CD4-positive, CD25-positive, alpha-beta regulatory T cell (primary cell): Measurements from ENCODE around the gene DNAH2. TPM values are rescaled to one million over a fixed set of nuclear protein-coding genes. Genes with fewer than 3 reads are reported as not detected.

ENCODE experiments used
- ATAC-seq, 2 donors: fragments of 150-1000 bp; cut with Tn5 transposase; one replicate each; pipeline ENCODE4 v1.10.0; 2021; ENCODE audit warnings: low read depth in 2 of 2, moderate number of reproducible peaks in 2 of 2, moderate library complexity in 1 of 2
- DNase-seq, 3 donors: peaks; one replicate each; pipeline versions ENCODE4 v3.0.0 to v3.0.0-alpha.2; 2012 to 2022; ENCODE audit warnings: mixed read lengths in 1 of 3
- H3K27ac ChIP-seq: one replicate; pipeline ENCODE4 v1.7.0; 2013; ENCODE audit warnings: mild to moderate bottlenecking, low read length; ENCODE audit not compliant: insufficient read depth, poor library complexity, severe bottlenecking
- H3K27me3 ChIP-seq: one replicate; pipeline ENCODE4 v1.7.0; 2013; ENCODE audit warnings: low read length; ENCODE audit not compliant: control insufficient read depth, insufficient read depth
- H3K36me3 ChIP-seq: one replicate; pipeline ENCODE4 v1.7.0; 2013; ENCODE audit warnings: mild to moderate bottlenecking, low read length, moderate library complexity; ENCODE audit not compliant: control insufficient read depth, insufficient read depth
- H3K4me1 ChIP-seq: 2 replicates; pipeline ENCODE4 v1.7.0; 2013; ENCODE audit warnings: mild to moderate bottlenecking, low read length; ENCODE audit not compliant: insufficient read depth, control insufficient read depth, poor library complexity, severe bottlenecking
- H3K4me3 ChIP-seq: one replicate; pipeline ENCODE4 v1.7.0; 2013; ENCODE audit warnings: low read depth, mild to moderate bottlenecking, low read length, moderate library complexity
- H3K9me3 ChIP-seq, 2 experiments: 1 replicate in 1 of 2; 2 replicates in 1 of 2; pipeline ENCODE4 v1.7.0; 2013; ENCODE audit warnings: low read length in 2 of 2, mild to moderate bottlenecking in 1 of 2, moderate library complexity in 1 of 2; ENCODE audit not compliant: control insufficient read depth in 2 of 2
- H3K27ac Mint-ChIP-seq, 3 donors: one replicate each; pipeline ENCODE4 v1.8.0; 2020 to 2022; ENCODE audit warnings: mild to moderate bottlenecking in 3 of 3, mixed read lengths in 3 of 3, moderate library complexity in 2 of 3
- H3K27me3 Mint-ChIP-seq: one replicate; pipeline ENCODE4 v1.8.0; 2022; ENCODE audit warnings: mild to moderate bottlenecking, mixed read lengths
- H3K36me3 Mint-ChIP-seq: one replicate; pipeline ENCODE4 v1.8.0; 2020; ENCODE audit warnings: mixed read lengths
- H3K4me1 Mint-ChIP-seq, 4 donors: one replicate each; pipeline ENCODE4 v1.8.0; 2020 to 2022; ENCODE audit warnings: mixed read lengths in 4 of 4, mild to moderate bottlenecking in 1 of 4
- H3K4me3 Mint-ChIP-seq, 4 donors: one replicate each; pipeline ENCODE4 v1.8.0; 2020 to 2022; ENCODE audit warnings: mild to moderate bottlenecking in 4 of 4, mixed read lengths in 4 of 4, moderate library complexity in 3 of 4
- H3K9me3 Mint-ChIP-seq, 7 donors: one replicate each; pipeline ENCODE4 v1.8.0; 2020 to 2022; ENCODE audit warnings: mixed read lengths in 7 of 7, mild to moderate bottlenecking in 3 of 7, moderate library complexity in 2 of 7
- polyA plus RNA-seq, 4 donors: library from polyadenylated mRNA; unstranded; fragments of 300-500 nt; fragmentation: Illumina TruSeq; gene quantifications; one replicate each; pipeline ENCODE4 v1.2.3, GENCODE V29; 2021
- total RNA-seq: library from RNA; stranded (reverse); gene quantifications from one replicate; pipeline ENCODE4 v1.2.3, GENCODE V29; 2022

The DNAH2 gene
- total and polyA plus RNA-seq, 5 donors from 2014 or later: not detected

- H3K27ac Mint-ChIP-seq: peak overlapping the region; percentile 99 to 100 (median 99)
- no peaks in the 10 kb centered on the region for H3K9me3 Mint-ChIP-seq
- H3K27ac ChIP-seq: peak overlapping the region; percentile 96
- peak overlapping the region; percentile 98 for H3K4me3 ChIP-seq
- peaks cover 7% of the 10 kb centered on the region for H3K36me3 Mint-ChIP-seq
- H3K4me3 Mint-ChIP-seq: peak overlapping the region; percentile 96 to 99 (median 97)
- DNase-seq: peak; percentile 86 to 96 (median 94)
- peaks cover 7% of the 10 kb centered on the region for H3K27me3 Mint-ChIP-seq
- peak; percentile 64 to 65 for ATAC-seq
- no peaks in the 10 kb centered on the region for H3K36me3 ChIP-seq
- peaks cover 35% of the 10 kb centered on the region for H3K4me1 ChIP-seq
- no peaks in the 10 kb centered on the region for H3K27me3 ChIP-seq
- peaks cover 9 to 62% (median 33%) of the 10 kb centered on the region in 4 donors for H3K4me1 Mint-ChIP-seq
- H3K9me3 ChIP-seq: no peaks in the 10 kb centered on the region
These were observed 31.9 kb upstream of the DNAH2 start for GRCh38 chr17:7685533-7686221.

DNA sequence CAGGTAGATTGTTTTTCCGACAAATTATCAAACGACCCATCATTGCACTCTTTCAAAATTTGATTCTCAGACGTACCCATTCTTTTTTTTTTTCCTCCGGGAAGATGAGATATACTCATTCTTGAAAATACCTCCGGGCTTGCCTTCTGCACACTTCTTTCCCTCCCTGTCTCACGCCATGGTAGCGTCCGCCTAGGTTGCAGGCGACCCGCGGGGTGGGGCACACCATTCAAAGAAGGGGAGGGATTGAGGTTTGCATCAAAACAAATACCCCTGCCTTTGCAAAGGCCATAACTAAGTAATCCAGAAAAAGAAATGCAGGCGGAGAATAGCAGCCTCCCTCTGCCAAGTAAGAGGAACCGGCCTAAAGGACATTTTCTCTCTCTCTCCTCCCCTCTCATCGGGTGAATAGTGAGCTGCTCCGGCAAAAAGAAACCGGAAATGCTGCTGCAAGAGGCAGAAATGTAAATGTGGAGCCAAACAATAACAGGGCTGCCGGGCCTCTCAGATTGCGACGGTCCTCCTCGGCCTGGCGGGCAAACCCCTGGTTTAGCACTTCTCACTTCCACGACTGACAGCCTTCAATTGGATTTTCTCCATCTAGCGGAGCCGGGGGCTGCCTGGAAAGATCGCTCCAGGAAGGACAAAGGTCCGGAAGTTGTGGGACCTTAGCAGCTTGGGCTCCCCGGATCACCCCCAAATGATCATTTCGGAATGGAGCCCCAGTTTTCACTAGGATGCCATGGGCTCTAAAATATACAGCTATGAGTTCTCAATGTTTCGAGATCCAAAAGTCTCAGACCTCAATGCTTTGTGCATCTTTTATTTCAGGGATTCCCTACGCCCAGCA lies 31.1 kb upstream of the DNAH2 start:
- Mint-ChIP-seq H3K4me3 (peak overlapping the region; percentile 96 to 99 (median 97)), H3K27me3 (peaks cover 7% of the 10 kb centered on the region), H3K27ac (peak overlapping the region; percentile 99 to 100 (median 99)), H3K4me1 (peaks cover 9 to 62% (median 33%) of the 10 kb centered on the region in 4 donors), H3K9me3 (no peaks in the 10 kb centered on the region), H3K36me3 (peaks cover 7% of the 10 kb centered on the region)
- Histone ChIP-seq H3K4me3 (peak overlapping the region; percentile 98), H3K9me3 (no peaks in the 10 kb centered on the region), H3K4me1 (peaks cover 35% of the 10 kb centered on the region), H3K27me3 (no peaks in the 10 kb centered on the region), H3K27ac (peak overlapping the region; percentile 96), H3K36me3 (no peaks in the 10 kb centered on the region)
- ATAC-seq (peak; percentile 44 to 45), DNase-seq (peak; percentile 72 to 94 (median 94))

GRCh38 chr17:7687072-7687907 lies 30.3 kb upstream of the DNAH2 start, which contains the start of gene TP53:
TP53 (minus strand) TSS chr17:7687490; CDS start chr17:7676594, 10,896 bp downstream.
- Mint-ChIP-seq H3K4me1 (peaks cover 9 to 61% (median 33%) of the 10 kb centered on the region in 4 donors), H3K36me3 (peaks cover 7% of the 10 kb centered on the region), H3K9me3 (no peaks in the 10 kb centered on the region), H3K27me3 (peaks cover 7% of the 10 kb centered on the region), H3K27ac (peak within 1 kb of the TSS; percentile 99 to 100 (median 99)), H3K4me3 (peak within 1 kb of the TSS; percentile 96 to 99 (median 97))
- DNase-seq (peak; percentile 86 to 96 (median 90)), ATAC-seq (peak; percentile 48 to 54)
- H3K27ac ChIP-seq: peak within 1 kb of the TSS; percentile 96
- H3K4me3 ChIP-seq: peak within 1 kb of the TSS; percentile 98
- no peaks in the 10 kb centered on the region for H3K36me3 ChIP-seq
- no peaks in the 10 kb centered on the region for H3K9me3 ChIP-seq
- H3K27me3 ChIP-seq: no peaks in the 10 kb centered on the region
- H3K4me1 ChIP-seq: peaks cover 35% of the 10 kb centered on the region

DNA sequence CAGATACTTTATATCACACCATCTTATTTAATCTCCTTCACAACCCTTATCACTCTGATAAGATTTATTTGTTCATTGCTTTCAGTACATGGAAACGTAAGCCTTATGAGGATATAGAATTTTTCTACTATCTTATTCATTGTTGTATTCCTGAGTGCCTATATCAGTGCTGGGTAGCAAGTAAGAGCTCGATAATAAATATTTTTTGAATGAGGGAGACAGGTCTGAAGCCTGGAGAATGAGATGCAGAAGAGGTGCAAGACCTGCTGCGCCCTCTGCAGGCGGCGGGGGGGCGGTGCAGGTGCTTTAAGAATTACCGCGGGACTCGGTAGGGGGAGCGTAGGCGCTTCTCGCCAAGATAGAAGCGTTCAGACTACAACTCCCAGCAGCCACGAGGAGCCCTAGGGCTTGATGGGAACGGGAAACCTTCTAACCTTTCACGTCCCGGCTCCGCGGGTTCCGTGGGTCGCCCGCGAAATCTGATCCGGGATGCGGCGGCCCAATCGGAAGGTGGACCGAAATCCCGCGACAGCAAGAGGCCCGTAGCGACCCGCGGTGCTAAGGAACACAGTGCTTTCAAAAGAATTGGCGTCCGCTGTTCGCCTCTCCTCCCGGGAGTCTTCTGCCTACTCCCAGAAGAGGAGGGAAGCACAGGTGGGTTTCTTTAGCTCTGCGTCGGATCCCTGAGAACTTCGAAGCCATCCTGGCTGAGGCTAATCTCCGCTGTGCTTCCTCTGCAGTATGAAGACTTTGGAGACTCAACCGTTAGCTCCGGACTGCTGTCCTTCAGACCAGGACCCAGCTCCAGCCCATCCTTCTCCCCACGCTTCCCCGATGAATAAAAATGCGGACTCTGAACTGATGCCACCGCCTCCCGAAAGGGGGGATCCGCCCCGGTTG lies 29.4 kb upstream of the DNAH2 start, which contains the start of gene WRAP53:
WRAP53 (plus strand) TSS at position 570 of the 900 bp plus-strand sequence; CDS start at position 742, 172 bp downstream.
- peak; percentile 83 to 86 for ATAC-seq
- Mint-ChIP-seq H3K27ac (peak within 1 kb of the TSS; percentile 99 to 100 (median 99)), H3K36me3 (peaks cover 11% of the 10 kb centered on the region), H3K9me3 (no peaks in the 10 kb centered on the region), H3K4me3 (peak within 1 kb of the TSS; percentile 96 to 99 (median 97)), H3K4me1 (peaks cover 9 to 56% (median 31%) of the 10 kb centered on the region in 4 donors), H3K27me3 (peaks cover 7% of the 10 kb centered on the region)
- H3K27me3 ChIP-seq: no peaks in the 10 kb centered on the region
- H3K9me3 ChIP-seq: no peaks in the 10 kb centered on the region
- H3K27ac ChIP-seq: peak within 1 kb of the TSS; percentile 96
- peak; percentile 90 to 98 (median 95) for DNase-seq
- H3K4me1 ChIP-seq: peaks cover 35% of the 10 kb centered on the region
- H3K36me3 ChIP-seq: no peaks in the 10 kb centered on the region
- H3K4me3 ChIP-seq: peak within 1 kb of the TSS; percentile 98

DNA sequence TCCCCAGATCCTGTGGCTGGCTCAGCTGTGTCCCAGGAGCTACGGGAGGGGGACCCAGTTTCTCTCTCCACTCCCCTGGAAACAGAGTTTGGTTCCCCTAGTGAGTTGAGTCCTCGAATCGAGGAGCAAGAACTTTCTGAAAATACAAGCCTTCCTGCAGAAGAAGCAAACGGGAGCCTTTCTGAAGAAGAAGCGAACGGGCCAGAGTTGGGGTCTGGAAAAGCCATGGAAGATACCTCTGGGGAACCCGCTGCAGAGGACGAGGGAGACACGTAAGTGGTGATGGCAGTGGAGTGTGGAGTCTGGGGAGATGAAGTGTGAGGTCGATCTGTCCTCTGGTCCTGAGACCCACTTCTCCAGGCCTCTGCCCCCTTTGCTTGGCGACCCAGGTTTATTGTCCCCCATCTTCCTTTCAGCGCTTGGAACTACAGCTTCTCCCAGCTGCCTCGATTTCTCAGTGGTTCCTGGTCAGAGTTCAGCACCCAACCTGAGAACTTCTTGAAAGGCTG lies 28.7 kb upstream of the DNAH2 start:
- peak overlapping the region; percentile 71 for H3K27ac ChIP-seq
- no peak for ATAC-seq
- Mint-ChIP-seq H3K27me3 (peaks cover 7% of the 10 kb centered on the region), H3K36me3 (peaks cover 11% of the 10 kb centered on the region), H3K4me3 (peak overlapping the region; percentile 96 to 99 (median 97)), H3K27ac (peak overlapping the region in 2 of 3 donors; percentile 73 to 100), H3K9me3 (no peaks in the 10 kb centered on the region), H3K4me1 (peaks cover 9 to 53% (median 30%) of the 10 kb centered on the region in 4 donors)
- peaks cover 35% of the 10 kb centered on the region for H3K4me1 ChIP-seq
- H3K27me3 ChIP-seq: no peaks in the 10 kb centered on the region
- DNase-seq: no peak
- peak overlapping the region; percentile 98 for H3K4me3 ChIP-seq
- H3K36me3 ChIP-seq: peaks cover 3% of the 10 kb centered on the region
- H3K9me3 ChIP-seq: no peaks in the 10 kb centered on the region

DNA sequence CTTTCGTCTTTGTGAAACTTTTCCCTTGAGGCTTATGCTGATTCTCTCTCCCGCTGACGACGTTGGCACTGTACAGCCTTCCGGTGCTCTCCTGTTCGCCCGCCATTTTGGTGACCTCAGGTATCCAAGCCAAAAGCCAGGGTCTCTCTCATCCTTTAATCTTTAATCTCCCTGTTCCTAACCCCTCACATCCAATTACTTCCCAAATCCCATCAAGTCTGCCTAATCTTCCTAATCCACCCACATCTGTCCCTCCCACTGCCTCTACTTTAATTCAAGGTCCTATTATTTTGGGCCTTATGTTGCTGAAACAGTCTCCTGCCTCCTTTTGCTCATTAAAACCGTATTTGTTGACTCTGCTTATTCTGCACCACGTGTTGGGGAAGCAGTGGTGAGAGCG lies 22.0 kb upstream of the DNAH2 start:
- peaks cover 13% of the 10 kb centered on the region for H3K36me3 ChIP-seq
- no peaks in the 10 kb centered on the region for H3K9me3 ChIP-seq
- peaks cover 3% of the 10 kb centered on the region for H3K27me3 Mint-ChIP-seq
- no peaks in the 10 kb centered on the region for H3K9me3 Mint-ChIP-seq
- H3K4me3 Mint-ChIP-seq: no peak overlapping the region
- no peak for DNase-seq
- H3K4me3 ChIP-seq: no peak overlapping the region
- H3K4me1 ChIP-seq: no peaks in the 10 kb centered on the region
- H3K4me1 Mint-ChIP-seq: peaks cover 0 to 5% (median 2%) of the 10 kb centered on the region in 4 donors
- ATAC-seq: no peak
- no peak overlapping the region for H3K27ac ChIP-seq
- no peaks in the 10 kb centered on the region for H3K27me3 ChIP-seq
- H3K27ac Mint-ChIP-seq: peak overlapping the region in 2 of 3 donors; percentile 17 to 23
- H3K36me3 Mint-ChIP-seq: peaks cover 29% of the 10 kb centered on the region
